ENCODE data around the gene KY.

KY gene

GRCh38 chr3:134681522-134681900, 30.7 kb upstream of the KY start:
- no peak overlapping the region for H3K4me3 Mint-ChIP-seq

DNA sequence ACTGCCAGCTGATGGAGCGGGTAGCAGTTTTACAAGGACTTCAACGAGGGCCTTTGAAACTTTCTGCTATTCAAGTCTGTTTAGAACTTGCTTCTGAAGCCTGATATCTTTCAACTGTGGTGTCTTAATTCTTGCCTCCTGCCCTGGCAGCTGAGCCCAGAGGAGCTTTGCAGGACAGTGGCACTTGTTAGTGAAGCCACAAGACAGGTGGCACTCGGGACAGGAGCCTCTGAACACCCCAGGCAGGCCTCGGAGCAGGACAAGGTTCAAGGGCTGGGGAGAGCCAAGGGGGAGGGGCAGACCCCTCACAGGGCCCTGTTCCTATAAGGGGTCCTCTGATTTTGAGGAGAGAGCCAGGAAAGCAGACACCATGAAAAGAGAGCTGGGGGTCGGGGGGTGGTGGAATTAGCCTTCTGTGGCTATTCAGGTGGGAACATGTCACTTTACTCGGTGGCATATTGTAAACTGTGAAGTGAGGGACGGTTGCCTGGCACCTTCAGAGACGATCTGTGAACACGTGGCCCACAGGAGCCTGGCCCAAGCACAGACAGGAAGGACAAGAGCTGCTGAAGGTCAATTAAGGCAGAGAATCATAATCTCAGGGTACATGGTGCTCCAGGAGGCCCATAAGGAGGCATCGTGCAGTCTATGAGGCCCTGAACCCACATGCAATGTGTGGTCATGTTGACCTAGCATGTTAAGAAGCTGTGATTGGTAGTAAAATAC, 30.1 kb upstream of the KY start:
- no peaks in the 10 kb centered on the region for H3K36me3 Mint-ChIP-seq (ENCODE audit: low read depth)
- DNase-seq, result no peak
- H3K27ac Mint-ChIP-seq, result no peak overlapping the region
- no peak overlapping the region for H3K4me3 Mint-ChIP-seq
- H3K9me3 Mint-ChIP-seq, result peaks cover 8% of the 10 kb centered on the region
- no peaks in the 10 kb centered on the region for H3K4me1 Mint-ChIP-seq (ENCODE audit: low read depth)
- no peaks in the 10 kb centered on the region for H3K27me3 Mint-ChIP-seq

More at GRCh38 chr3:134681522-134681900, 30.7 kb upstream of the KY start:
- Mint-ChIP-seq H3K36me3 (ENCODE audit: low read depth) (no peaks in the 10 kb centered on the region), H3K27ac (no peak overlapping the region), H3K27me3 (no peaks in the 10 kb centered on the region), H3K9me3 (peaks cover 3% of the 10 kb centered on the region), H3K4me1 (ENCODE audit: low read depth) (no peaks in the 10 kb centered on the region)
- no peak for DNase-seq

DNA sequence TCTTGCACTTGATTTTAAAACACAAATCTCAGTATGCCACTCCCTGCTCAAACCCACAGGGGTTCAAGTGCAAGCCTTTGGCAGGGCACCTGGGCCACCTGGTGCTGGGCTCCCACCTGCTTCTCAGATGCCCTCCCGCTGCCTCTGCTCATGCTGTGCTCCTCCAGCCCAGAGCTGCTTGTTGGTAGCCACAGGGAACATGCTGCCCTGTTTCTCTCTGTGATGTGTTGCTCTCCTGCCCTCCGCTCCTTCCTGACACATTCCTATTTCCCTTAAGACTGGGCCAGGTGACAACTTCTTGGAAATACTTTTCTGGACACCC, 27.1 kb upstream of the KY start:
- Mint-ChIP-seq H3K36me3 (ENCODE audit: low read depth) (no peaks in the 10 kb centered on the region), H3K4me1 (ENCODE audit: low read depth) (no peaks in the 10 kb centered on the region), H3K27ac (no peak overlapping the region), H3K9me3 (peaks cover 27% of the 10 kb centered on the region), H3K4me3 (no peak overlapping the region), H3K27me3 (no peaks in the 10 kb centered on the region)
- no peak for DNase-seq

GRCh38 chr3:134677196-134677986, 26.6 kb upstream of the KY start:
- no peaks in the 10 kb centered on the region for H3K36me3 Mint-ChIP-seq (ENCODE audit: low read depth)

DNA sequence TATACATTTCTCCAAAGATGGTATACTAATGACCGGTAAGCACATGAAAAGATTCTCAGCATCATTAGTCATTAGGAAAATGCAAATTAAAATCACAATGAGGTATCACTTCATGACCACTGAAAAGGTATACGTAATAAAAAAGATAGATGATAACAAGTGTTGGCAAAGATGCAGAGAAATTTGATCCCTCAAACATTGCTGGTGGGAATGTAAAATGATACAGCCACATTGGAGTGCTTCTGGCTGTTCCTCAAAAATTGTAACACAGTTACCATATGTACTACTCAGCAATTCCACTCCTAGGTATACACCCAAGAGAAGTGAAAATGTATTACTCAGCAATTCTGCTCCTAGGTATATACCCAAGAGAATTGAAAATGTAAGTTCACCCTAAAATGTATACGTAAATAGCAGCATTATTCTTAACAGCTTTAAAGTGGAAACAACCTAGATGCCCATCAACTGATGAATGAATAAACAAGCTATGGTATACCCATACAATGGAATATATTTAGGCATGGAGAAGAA, 25.0 kb upstream of the KY start:
- DNase-seq, result no peak
- H3K4me3 Mint-ChIP-seq, result no peak overlapping the region
- H3K36me3 Mint-ChIP-seq (ENCODE audit: low read depth), result no peaks in the 10 kb centered on the region
- H3K27me3 Mint-ChIP-seq, result no peaks in the 10 kb centered on the region
- no peaks in the 10 kb centered on the region for H3K4me1 Mint-ChIP-seq (ENCODE audit: low read depth)
- H3K27ac Mint-ChIP-seq, result no peak overlapping the region
- peaks cover 31% of the 10 kb centered on the region for H3K9me3 Mint-ChIP-seq

More at GRCh38 chr3:134677196-134677986, 26.6 kb upstream of the KY start:
- Mint-ChIP-seq H3K4me3 (no peak overlapping the region), H3K4me1 (ENCODE audit: low read depth) (no peaks in the 10 kb centered on the region), H3K27ac (no peak overlapping the region), H3K27me3 (no peaks in the 10 kb centered on the region), H3K9me3 (peaks cover 31% of the 10 kb centered on the region)
- no peak for DNase-seq

DNA sequence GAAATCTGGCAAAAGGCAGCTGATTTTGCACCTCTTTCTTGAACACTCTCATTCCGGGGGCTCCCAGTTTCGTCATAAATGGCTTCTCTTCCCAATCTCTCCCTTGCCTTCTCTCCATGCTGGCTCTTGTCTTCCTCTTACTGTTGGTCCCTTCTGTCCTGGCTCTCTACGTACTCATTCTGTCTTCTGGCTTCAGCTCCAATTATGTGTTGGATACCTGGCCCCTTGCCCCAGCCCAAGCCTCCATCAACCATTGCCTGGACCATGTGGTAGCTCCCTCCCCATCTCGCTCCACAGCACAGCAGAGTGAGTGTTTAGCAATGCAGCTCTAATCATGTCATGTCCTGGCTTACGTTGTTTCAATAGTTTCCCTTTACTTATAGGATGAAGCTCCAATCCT, 21.7 kb upstream of the KY start:
- no peak overlapping the region for H3K4me3 Mint-ChIP-seq
- no peak overlapping the region for H3K27ac Mint-ChIP-seq
- H3K36me3 Mint-ChIP-seq (ENCODE audit: low read depth), result no peaks in the 10 kb centered on the region
- peaks cover 31% of the 10 kb centered on the region for H3K9me3 Mint-ChIP-seq
- no peaks in the 10 kb centered on the region for H3K27me3 Mint-ChIP-seq
- no peaks in the 10 kb centered on the region for H3K4me1 Mint-ChIP-seq (ENCODE audit: low read depth)
- DNase-seq, result no peak

DNA sequence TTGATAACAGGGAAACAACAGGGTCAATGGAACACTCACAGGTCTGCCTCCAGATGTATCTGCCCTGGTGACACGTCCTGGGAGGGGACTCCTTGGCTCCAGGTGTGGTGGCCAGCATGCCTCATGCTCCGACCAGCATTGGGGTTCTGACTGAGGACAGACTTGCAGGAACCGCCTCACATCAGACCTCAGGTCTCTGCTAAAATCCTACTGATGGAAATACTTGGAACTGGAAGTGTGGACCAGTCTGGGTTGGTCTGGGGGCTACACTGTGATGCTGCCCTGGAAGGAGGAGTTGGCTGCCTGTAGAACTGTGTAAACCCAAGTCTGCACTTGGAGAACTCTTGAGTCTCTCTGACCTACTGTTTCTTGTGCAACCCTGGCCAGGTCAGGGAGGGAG, 17.1 kb upstream of the KY start:
- no peaks in the 10 kb centered on the region for H3K27me3 Mint-ChIP-seq
- H3K4me1 Mint-ChIP-seq (ENCODE audit: low read depth), result no peaks in the 10 kb centered on the region
- DNase-seq, result no peak
- peaks cover 4% of the 10 kb centered on the region for H3K9me3 Mint-ChIP-seq
- H3K36me3 Mint-ChIP-seq (ENCODE audit: low read depth), result no peaks in the 10 kb centered on the region
- no peak overlapping the region for H3K27ac Mint-ChIP-seq
- no peak overlapping the region for H3K4me3 Mint-ChIP-seq

DNA sequence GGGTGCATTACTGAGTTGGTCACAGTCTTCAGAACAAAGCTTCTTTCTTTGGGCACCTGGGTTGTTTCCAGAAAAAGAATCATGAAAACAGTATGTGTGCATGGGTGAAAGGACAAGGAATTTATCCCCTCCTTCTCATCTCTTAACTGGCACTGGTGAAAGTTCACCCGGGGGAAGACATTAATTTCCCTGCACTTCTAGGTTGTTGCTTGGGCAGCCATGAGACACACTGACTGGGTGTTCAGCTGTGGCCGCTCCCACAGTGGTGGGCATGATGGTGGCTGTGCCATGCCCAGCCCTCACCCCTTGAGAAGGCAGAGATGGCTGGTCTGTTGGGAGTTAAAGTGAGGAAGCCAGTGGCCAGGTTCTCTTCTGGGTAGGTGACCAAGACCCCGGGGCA, 16.6 kb upstream of the KY start:
- H3K36me3 Mint-ChIP-seq (ENCODE audit: low read depth), result no peaks in the 10 kb centered on the region
- no peak for DNase-seq
- H3K27ac Mint-ChIP-seq, result no peak overlapping the region
- H3K27me3 Mint-ChIP-seq, result no peaks in the 10 kb centered on the region
- no peaks in the 10 kb centered on the region for H3K9me3 Mint-ChIP-seq
- no peak overlapping the region for H3K4me3 Mint-ChIP-seq
- no peaks in the 10 kb centered on the region for H3K4me1 Mint-ChIP-seq (ENCODE audit: low read depth)

GRCh38 chr3:134666885-134667284, 16.1 kb upstream of the KY start:
- no peaks in the 10 kb centered on the region for H3K9me3 Mint-ChIP-seq

GRCh38 chr3:134666466-134666865, 15.6 kb upstream of the KY start:
- Mint-ChIP-seq H3K4me3 (no peak overlapping the region), H3K9me3 (peaks cover under 1% of the 10 kb centered on the region), H3K27ac (no peak overlapping the region), H3K27me3 (no peaks in the 10 kb centered on the region), H3K36me3 (ENCODE audit: low read depth) (no peaks in the 10 kb centered on the region), H3K4me1 (ENCODE audit: low read depth) (no peaks in the 10 kb centered on the region)
- no peak for DNase-seq

More at GRCh38 chr3:134666885-134667284, 16.1 kb upstream of the KY start:
- no peak overlapping the region for H3K27ac Mint-ChIP-seq
- H3K36me3 Mint-ChIP-seq (ENCODE audit: low read depth), result no peaks in the 10 kb centered on the region
- no peaks in the 10 kb centered on the region for H3K4me1 Mint-ChIP-seq (ENCODE audit: low read depth)
- H3K27me3 Mint-ChIP-seq, result no peaks in the 10 kb centered on the region
- DNase-seq, result no peak
- no peak overlapping the region for H3K4me3 Mint-ChIP-seq

DNA sequence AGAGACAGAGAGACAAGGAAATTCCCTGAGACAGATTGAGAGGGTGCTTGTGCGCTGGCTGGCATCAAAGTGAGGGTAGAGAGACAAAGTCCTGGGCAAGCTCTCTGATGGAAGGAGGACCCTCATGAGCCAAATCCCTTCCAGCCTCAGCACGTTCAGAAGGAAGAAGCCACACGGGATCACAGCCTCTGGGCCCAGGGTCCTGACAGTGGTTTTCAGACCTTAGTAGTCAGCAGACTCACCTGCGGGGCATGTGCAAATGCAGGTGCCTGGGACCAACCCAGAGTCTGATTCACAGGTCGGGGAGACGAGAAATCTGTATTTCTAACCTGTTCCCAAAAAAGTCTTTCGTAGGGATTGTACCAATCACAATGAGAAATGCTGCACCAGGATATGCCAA, 15.2 kb upstream of the KY start:
- DNase-seq, result no peak
- H3K9me3 Mint-ChIP-seq, result peaks cover 2% of the 10 kb centered on the region
- H3K36me3 Mint-ChIP-seq (ENCODE audit: low read depth), result no peaks in the 10 kb centered on the region
- H3K4me1 Mint-ChIP-seq (ENCODE audit: low read depth), result no peaks in the 10 kb centered on the region
- no peak overlapping the region for H3K4me3 Mint-ChIP-seq
- H3K27ac Mint-ChIP-seq, result no peak overlapping the region
- H3K27me3 Mint-ChIP-seq, result no peaks in the 10 kb centered on the region

DNA sequence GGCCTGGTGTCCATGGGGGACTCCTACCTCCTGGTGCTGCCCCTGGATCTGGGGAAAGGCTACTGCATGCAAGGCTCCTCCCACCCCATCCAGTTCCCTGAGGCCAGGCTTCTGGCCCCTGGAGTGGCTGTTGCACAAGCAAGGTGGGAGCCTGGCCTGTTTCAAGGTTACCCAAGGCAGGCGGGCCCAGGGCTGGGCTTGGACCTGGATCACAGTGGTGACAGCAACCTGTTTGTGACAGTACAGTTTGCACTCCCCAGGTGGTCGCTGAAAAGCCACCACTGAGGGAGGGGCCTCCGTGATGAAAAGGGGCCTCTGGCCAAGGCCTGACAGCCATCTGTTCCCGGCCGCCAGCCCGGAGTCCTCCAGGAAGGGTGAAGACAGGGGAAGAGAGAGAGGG, 14.4 kb upstream of the KY start:
- Mint-ChIP-seq H3K9me3 (peaks cover 2% of the 10 kb centered on the region), H3K27ac (no peak overlapping the region), H3K36me3 (ENCODE audit: low read depth) (no peaks in the 10 kb centered on the region), H3K4me3 (no peak overlapping the region), H3K27me3 (no peaks in the 10 kb centered on the region), H3K4me1 (ENCODE audit: low read depth) (no peaks in the 10 kb centered on the region)
- DNase-seq, result no peak

DNA sequence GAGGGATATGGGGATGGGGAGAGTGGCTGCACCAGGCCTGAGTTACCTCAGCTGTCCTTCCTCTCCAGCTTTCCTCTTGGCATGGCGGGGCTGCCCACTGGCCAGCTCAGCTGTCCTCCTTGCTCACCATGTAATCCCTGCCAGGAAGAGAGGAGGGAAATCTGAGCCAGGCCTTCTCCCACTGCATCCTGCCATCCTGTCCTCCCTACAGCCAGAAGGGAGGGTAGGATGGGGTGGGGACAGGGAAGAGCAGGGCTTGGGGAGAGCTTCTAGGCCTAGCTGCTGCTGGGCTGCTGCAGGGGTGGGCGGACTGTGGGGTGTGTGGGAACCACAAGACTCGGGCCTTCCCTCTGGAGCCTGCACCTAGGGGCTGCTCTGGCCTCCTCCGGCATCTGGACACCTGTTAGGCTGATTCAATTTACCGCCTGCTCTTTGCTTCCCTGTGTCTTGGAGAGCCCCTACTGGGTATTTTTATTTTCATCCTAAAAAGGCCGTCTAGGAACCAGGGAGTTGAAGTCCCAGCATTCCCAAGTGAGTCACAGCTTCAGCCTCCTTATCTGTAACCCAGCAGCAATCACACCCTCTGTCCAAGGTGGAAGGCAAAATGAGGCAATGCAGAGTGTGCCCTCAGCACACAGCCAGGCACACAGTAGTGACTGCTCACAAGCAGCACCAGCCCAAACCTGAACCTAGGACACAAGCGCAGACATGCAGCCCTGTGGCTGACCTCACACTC, 13.1 kb upstream of the KY start:
- Mint-ChIP-seq H3K4me3 (no peak overlapping the region), H3K27ac (no peak overlapping the region), H3K27me3 (no peaks in the 10 kb centered on the region), H3K9me3 (peaks cover 2% of the 10 kb centered on the region), H3K4me1 (ENCODE audit: low read depth) (no peaks in the 10 kb centered on the region), H3K36me3 (ENCODE audit: low read depth) (no peaks in the 10 kb centered on the region)
- no peak for DNase-seq

DNA sequence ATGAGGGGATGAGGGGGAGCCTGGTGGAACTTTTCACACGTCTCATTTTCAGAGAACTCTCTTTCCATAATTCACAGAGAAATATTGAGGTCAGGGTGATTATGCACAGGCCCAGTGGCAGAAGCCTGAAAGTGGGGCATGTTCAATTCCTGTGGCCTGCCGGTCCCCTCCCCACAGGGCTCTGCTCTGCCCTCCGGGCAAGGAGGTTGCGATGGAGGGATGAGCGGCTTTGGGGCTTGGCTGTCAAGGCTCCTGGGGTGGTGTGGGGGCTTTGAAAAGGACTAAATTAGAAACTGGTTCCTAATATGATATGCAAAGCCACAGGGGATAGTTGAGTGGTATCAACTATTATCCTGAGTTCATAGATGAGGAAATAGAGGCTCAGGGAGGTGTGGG, 9.2 kb upstream of the KY start:
- no peak for DNase-seq
- Mint-ChIP-seq H3K4me1 (ENCODE audit: low read depth) (no peaks in the 10 kb centered on the region), H3K27ac (no peak overlapping the region), H3K27me3 (no peaks in the 10 kb centered on the region), H3K4me3 (no peak overlapping the region), H3K36me3 (ENCODE audit: low read depth) (no peaks in the 10 kb centered on the region), H3K9me3 (peaks cover 2% of the 10 kb centered on the region)
